GM18909 (cell line): ENCODE measurements around the gene ERC1.

Experiments
- ATAC-seq: cut with Tn5 transposase; IDR thresholded peaks from one replicate; pipeline ENCODE4 v1.9.1; 2021; ENCODE audit warnings: mild to moderate bottlenecking; ENCODE audit not compliant: unreplicated experiment, poor library complexity

Gene ERC1

DNA sequence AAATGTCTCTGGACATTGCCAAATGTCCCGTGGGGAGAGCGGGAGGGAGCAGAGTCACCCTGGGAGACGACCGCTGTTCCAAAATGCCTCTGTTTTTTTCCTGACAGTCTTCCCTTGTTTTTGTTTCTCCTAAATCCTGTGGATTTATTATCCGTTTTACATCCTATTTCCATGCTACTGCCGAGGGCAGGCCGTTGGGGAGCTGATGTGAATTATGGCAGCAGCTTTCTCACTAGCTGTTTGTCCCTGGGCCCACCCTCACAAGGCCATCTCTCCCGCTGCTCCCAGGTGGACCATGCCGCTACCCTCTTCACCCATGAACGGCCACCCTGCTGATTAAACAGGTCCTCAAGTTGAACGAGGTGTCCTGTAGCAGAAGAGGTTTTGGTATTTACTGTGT, 548.1 kb downstream of the ERC1 start:
- ATAC-seq: no peak

DNA sequence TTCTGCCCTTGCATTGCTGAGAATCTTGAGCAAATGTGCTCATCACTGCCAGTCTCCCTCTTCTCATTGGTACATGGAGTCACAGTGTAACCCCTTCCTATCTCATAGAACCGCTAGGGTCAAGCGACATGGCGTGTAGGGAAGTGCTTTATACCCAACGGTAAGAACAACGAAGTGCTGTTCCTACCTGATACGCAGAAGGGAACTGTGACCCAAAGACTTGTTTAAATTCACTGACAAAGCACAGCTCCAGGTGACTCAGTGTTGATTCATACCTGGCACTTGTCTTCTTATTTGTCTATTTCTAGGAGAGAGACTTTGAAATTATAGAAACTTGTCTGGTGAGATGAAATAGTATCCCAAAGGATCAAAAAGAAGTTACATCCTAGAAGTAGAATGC, 549.7 kb downstream of the ERC1 start:
- no peak for ATAC-seq

GRCh38 chr12:1542599-1542998, 551.6 kb downstream of the ERC1 start:
- no peak for ATAC-seq

DNA sequence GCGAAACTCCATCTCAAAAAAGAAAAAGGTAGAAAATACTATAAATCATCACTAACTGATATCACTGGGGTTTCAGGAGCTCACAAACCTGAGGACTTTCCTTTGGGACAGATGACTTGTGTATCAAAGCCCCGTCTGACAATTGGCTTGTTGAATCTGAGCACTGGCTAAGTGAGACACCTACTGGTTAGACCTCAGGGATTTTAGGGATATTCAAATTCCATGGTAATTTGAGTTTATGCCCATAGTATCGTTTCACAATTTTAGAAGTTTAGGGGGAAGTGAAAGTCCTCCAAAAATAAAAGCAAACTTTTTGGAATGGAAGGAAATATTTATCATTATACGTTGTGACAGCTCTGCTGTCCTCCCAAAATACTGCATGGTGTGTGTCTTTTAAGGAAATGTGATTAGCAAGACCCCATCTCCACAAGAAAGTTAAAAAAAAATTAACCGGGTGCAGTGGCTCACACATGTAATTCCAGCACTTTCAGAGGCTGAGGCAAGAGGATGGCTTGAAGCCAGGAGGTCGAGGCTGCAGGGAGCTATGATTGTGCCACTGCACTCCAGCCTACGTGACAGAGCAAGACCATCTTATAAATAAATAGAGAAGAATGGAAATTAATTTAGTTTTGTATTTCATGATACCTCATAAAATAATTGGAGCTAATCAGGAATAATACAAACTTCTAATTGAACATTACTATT, 554.1 kb downstream of the ERC1 start:
- no peak for ATAC-seq
